Measurements from ENCODE around the gene NYAP2. TPM values are rescaled to one million over a fixed set of nuclear protein-coding genes. Genes with fewer than 3 reads are reported as not detected.

Gene NYAP2
- total RNA-seq, 1 donor from 2014 or later, result 0.07 TPM

DNA sequence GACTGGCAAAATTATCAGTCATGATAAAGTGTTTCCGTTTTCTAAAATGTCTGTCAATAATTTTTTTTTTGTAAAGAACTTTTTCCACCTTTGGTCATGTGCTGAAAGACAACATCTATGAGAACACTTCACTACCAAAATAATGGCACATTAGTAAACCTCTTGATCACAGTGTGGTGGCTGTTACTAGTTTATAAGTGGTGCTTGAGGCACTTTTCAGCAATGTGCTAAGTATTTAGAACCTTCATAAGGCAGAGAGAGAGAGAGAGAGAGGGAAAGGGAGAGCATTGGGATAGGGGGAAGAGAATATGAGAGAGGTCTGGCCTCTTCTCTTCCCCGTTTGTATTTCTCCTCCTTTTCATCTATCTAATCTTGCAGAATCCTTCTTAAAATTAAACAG is 1.1 kb upstream of the NYAP2 start:
- peaks cover 13% of the 10 kb centered on the region for H3K4me1 Mint-ChIP-seq
- H3K36me3 Mint-ChIP-seq, result no peaks in the 10 kb centered on the region
- DNase-seq (ENCODE audit: low spot score), result no peak
- Histone ChIP-seq H3K27ac (no peak overlapping the region), H3K27me3 (no peaks in the 10 kb centered on the region), H2AFZ (replicated peaks) (no peak overlapping the region), H3F3A (ENCODE audit: low read depth) (peaks cover 5% of the 10 kb centered on the region), H3K36me3 (no peaks in the 10 kb centered on the region), H3K4me2 (no peak overlapping the region), H3K4me1 (peaks cover 6% of the 10 kb centered on the region), H3K4me3 (no peak overlapping the region), H3K9me3 (ENCODE audit: low read depth) (no peaks in the 10 kb centered on the region), H3K79me2 (ENCODE audit: low read depth) (no peaks in the 10 kb centered on the region), H3K9ac (no peak overlapping the region), H4K20me1 (ENCODE audit: low read depth) (peaks cover 3% of the 10 kb centered on the region)
- no peaks in the 10 kb centered on the region for H3K27me3 Mint-ChIP-seq (ENCODE audit: insufficient read depth, low read depth)
- H3K9me3 Mint-ChIP-seq, result no peaks in the 10 kb centered on the region
- H3K27ac Mint-ChIP-seq, result no peak overlapping the region
- H3K4me3 Mint-ChIP-seq, result no peak overlapping the region
- TF ChIP-seq EZH2 (IDR thresholded peaks at IDR 0.05) (no peak), EZH2phosphoT487 (IDR thresholded peaks at IDR 0.05) (no peak)
- TF ChIP-seq, protein P1, sequence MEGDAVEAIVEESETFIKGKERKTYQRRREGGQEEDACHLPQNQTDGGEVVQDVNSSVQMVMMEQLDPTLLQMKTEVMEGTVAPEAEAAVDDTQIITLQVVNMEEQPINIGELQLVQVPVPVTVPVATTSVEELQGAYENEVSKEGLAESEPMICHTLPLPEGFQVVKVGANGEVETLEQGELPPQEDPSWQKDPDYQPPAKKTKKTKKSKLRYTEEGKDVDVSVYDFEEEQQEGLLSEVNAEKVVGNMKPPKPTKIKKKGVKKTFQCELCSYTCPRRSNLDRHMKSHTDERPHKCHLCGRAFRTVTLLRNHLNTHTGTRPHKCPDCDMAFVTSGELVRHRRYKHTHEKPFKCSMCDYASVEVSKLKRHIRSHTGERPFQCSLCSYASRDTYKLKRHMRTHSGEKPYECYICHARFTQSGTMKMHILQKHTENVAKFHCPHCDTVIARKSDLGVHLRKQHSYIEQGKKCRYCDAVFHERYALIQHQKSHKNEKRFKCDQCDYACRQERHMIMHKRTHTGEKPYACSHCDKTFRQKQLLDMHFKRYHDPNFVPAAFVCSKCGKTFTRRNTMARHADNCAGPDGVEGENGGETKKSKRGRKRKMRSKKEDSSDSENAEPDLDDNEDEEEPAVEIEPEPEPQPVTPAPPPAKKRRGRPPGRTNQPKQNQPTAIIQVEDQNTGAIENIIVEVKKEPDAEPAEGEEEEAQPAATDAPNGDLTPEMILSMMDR (IDR thresholded peaks at IDR 0.05), result no peak

- Histone ChIP-seq H2AFZ (replicated peaks) (no peak overlapping the region), H3K4me2 (peak overlapping the region; percentile 33), H3K4me3 (no peak overlapping the region)
Observed at GRCh38 chr2:225400060-225400511, 576 bp downstream of the NYAP2 start.

GRCh38 chr2:225400546-225401400 is 1.3 kb downstream of the NYAP2 start:
- Mint-ChIP-seq H3K36me3 (no peaks in the 10 kb centered on the region), H3K27me3 (ENCODE audit: insufficient read depth, low read depth) (no peaks in the 10 kb centered on the region), H3K4me1 (peaks cover 13% of the 10 kb centered on the region), H3K9me3 (no peaks in the 10 kb centered on the region), H3K27ac (no peak overlapping the region), H3K4me3 (no peak overlapping the region)
- DNase-seq (ENCODE audit: low spot score), result no peak
- Histone ChIP-seq H3K9me3 (ENCODE audit: low read depth) (no peaks in the 10 kb centered on the region), H3K36me3 (no peaks in the 10 kb centered on the region), H3K4me1 (peaks cover 6% of the 10 kb centered on the region), H3K79me2 (ENCODE audit: low read depth) (no peaks in the 10 kb centered on the region), H3K27ac (no peak overlapping the region), H3K4me3 (no peak overlapping the region), H3K9ac (no peak overlapping the region), H3K4me2 (peak overlapping the region; percentile 33), H2AFZ (replicated peaks) (no peak overlapping the region), H3K27me3 (no peaks in the 10 kb centered on the region), H3F3A (ENCODE audit: low read depth) (peaks cover 5% of the 10 kb centered on the region), H4K20me1 (ENCODE audit: low read depth) (peaks cover 3% of the 10 kb centered on the region)
- no peak for TF ChIP-seq EZH2phosphoT487 (IDR thresholded peaks at IDR 0.05)
- TF ChIP-seq, protein P1 (IDR thresholded peaks at IDR 0.05), result no peak
- TF ChIP-seq EZH2 (IDR thresholded peaks at IDR 0.05), result no peak

More at GRCh38 chr2:225400060-225400511, 576 bp downstream of the NYAP2 start:
- Histone ChIP-seq H3K9ac (no peak overlapping the region), H4K20me1 (ENCODE audit: low read depth) (peaks cover 3% of the 10 kb centered on the region), H3K36me3 (no peaks in the 10 kb centered on the region), H3K27me3 (no peaks in the 10 kb centered on the region), H3K4me1 (peaks cover 6% of the 10 kb centered on the region), H3K9me3 (ENCODE audit: low read depth) (no peaks in the 10 kb centered on the region), H3F3A (ENCODE audit: low read depth) (peaks cover 5% of the 10 kb centered on the region), H3K79me2 (ENCODE audit: low read depth) (no peaks in the 10 kb centered on the region), H3K27ac (no peak overlapping the region)
- DNase-seq (ENCODE audit: low spot score), result peak; percentile 86
- Mint-ChIP-seq H3K9me3 (no peaks in the 10 kb centered on the region), H3K36me3 (no peaks in the 10 kb centered on the region), H3K4me3 (no peak overlapping the region), H3K4me1 (peaks cover 13% of the 10 kb centered on the region), H3K27me3 (ENCODE audit: insufficient read depth, low read depth) (no peaks in the 10 kb centered on the region), H3K27ac (no peak overlapping the region)
- TF ChIP-seq, protein P1 (IDR thresholded peaks at IDR 0.05), result no peak
- no peak for TF ChIP-seq EZH2 (IDR thresholded peaks at IDR 0.05)
- TF ChIP-seq EZH2phosphoT487 (IDR thresholded peaks at IDR 0.05), result no peak
